ENCODE results near the gene FBXL13. TPM values are rescaled to one million over a fixed set of nuclear protein-coding genes. Genes with fewer than 3 reads are reported as not detected.

FBXL13 gene
- polyA plus RNA-seq, 1 of the 3 experiments (the other 2 are of a cell fraction): 1.1 TPM

- WGBS (ENCODE audit: low lambda C conversion rate): 95% methylated on average over 2 of the region's 2 CpGs
Measured at GRCh38 chr7:103117465-103117864, 42.9 kb upstream of the FBXL13 start.

GRCh38 chr7:103116991-103117390 lies 42.4 kb upstream of the FBXL13 start:
- Histone ChIP-seq H3F3A (replicated peaks; ENCODE audit: insufficient read depth) (peaks cover 21% of the 10 kb centered on the region), H3K9me2 (no peaks in the 10 kb centered on the region), H3K4me3 (ENCODE audit: low read depth in 2 of 2, low read length in 1 of 2) (no peak overlapping the region), H3K4me1 (ENCODE audit: control insufficient read depth in 1 of 2, insufficient read depth in 2 of 2, low read depth in 1 of 2, low read length in 1 of 2) (no peaks in the 10 kb centered on the region), H3K9ac (no peak overlapping the region), H3K27me3 (ENCODE audit: insufficient read depth) (no peaks in the 10 kb centered on the region), H4K20me1 (ENCODE audit: insufficient read depth) (no peaks in the 10 kb centered on the region), H3K79me2 (ENCODE audit: insufficient read depth) (no peaks in the 10 kb centered on the region), H3K9me3 (no peaks in the 10 kb centered on the region), H3K27ac (ENCODE audit: low read depth in 2 of 2, low read length in 1 of 2) (no peak overlapping the region), H2AFZ (ENCODE audit: low read depth) (no peak overlapping the region), H3K36me3 (replicated peaks in 1 of 2; ENCODE audit: control insufficient read depth in 1 of 2, insufficient read depth in 2 of 2, low read length in 1 of 2) (peaks cover 25 to 31% of the 10 kb centered on the region in 2 experiments), H3K4me2 (no peak overlapping the region)
- DNase-seq: no peak
- CTCF ChIA-PET: interaction anchor here (1.1 kb wide), 1 partner anchor 506 kb away, joined by 3 read pairs; no protein-coding TSS in a partner anchor
- POLR2A ChIA-PET: no interaction called here
- TF ChIP-seq GATA2 (CRISPR knock-in tag; IDR thresholded peaks at IDR 0.05): no peak
- TF ChIP-seq FOXM1 (IDR thresholded peaks at IDR 0.05; ENCODE audit: low read depth): no peak
- TF ChIP-seq YY1 (IDR thresholded peaks at IDR 0.05; ENCODE audit: low read depth): no peak
- no peak for TF ChIP-seq TCF12 (IDR thresholded peaks at IDR 0.05)
- no peak for TF ChIP-seq RCOR1 (IDR thresholded peaks at IDR 0.05; ENCODE audit: low read length)
- TF ChIP-seq, protein P1, sequence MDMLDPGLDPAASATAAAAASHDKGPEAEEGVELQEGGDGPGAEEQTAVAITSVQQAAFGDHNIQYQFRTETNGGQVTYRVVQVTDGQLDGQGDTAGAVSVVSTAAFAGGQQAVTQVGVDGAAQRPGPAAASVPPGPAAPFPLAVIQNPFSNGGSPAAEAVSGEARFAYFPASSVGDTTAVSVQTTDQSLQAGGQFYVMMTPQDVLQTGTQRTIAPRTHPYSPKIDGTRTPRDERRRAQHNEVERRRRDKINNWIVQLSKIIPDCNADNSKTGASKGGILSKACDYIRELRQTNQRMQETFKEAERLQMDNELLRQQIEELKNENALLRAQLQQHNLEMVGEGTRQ (IDR thresholded peaks at IDR 0.05; ENCODE audit: borderline replicate concordance, low read depth, low read length): no peak
- no peak for TF ChIP-seq CTCF (IDR thresholded peaks at IDR 0.05)
- no peak for TF ChIP-seq SIN3A (IDR thresholded peaks at IDR 0.05; ENCODE audit: borderline replicate concordance, low read depth, low read length)
- TF ChIP-seq FOSL2 (IDR thresholded peaks at IDR 0.05; ENCODE audit: borderline replicate concordance, low read depth): no peak
- TF ChIP-seq EP300 (IDR thresholded peaks at IDR 0.05; ENCODE audit: borderline replicate concordance in 1 of 2, low read depth in 1 of 2, low read length in 1 of 2): no peak
- TF ChIP-seq MXI1 (IDR thresholded peaks at IDR 0.05; ENCODE audit: low read depth, low read length): no peak

More at GRCh38 chr7:103117465-103117864, 42.9 kb upstream of the FBXL13 start:
- Histone ChIP-seq H3K4me3 (ENCODE audit: low read depth in 2 of 2, low read length in 1 of 2) (no peak overlapping the region), H3K4me2 (no peak overlapping the region), H2AFZ (ENCODE audit: low read depth) (no peak overlapping the region), H4K20me1 (ENCODE audit: insufficient read depth) (no peaks in the 10 kb centered on the region), H3K36me3 (replicated peaks in 1 of 2; ENCODE audit: control insufficient read depth in 1 of 2, insufficient read depth in 2 of 2, low read length in 1 of 2) (peaks cover 29 to 31% of the 10 kb centered on the region in 2 experiments), H3K79me2 (ENCODE audit: insufficient read depth) (no peaks in the 10 kb centered on the region), H3F3A (replicated peaks; ENCODE audit: insufficient read depth) (peaks cover 21% of the 10 kb centered on the region), H3K9ac (no peak overlapping the region), H3K9me2 (no peaks in the 10 kb centered on the region), H3K9me3 (no peaks in the 10 kb centered on the region), H3K27me3 (ENCODE audit: insufficient read depth) (no peaks in the 10 kb centered on the region), H3K4me1 (ENCODE audit: control insufficient read depth in 1 of 2, insufficient read depth in 2 of 2, low read depth in 1 of 2, low read length in 1 of 2) (no peaks in the 10 kb centered on the region), H3K27ac (ENCODE audit: low read depth in 2 of 2, low read length in 1 of 2) (no peak overlapping the region)
- ChIA-PET POLR2A (no interaction called here), CTCF (no interaction called here)
- DNase-seq: no peak
- TF ChIP-seq YY1 (IDR thresholded peaks at IDR 0.05; ENCODE audit: low read depth) (no peak), RXRA (IDR thresholded peaks at IDR 0.05; ENCODE audit: borderline replicate concordance, low read depth) (no peak), TCF12 (IDR thresholded peaks at IDR 0.05) (no peak), TAF1 (IDR thresholded peaks at IDR 0.05; ENCODE audit: borderline replicate concordance, low read depth, low read length) (no peak), TEAD4 (IDR thresholded peaks at IDR 0.05; ENCODE audit: borderline replicate concordance, insufficient read depth) (no peak), NRF1 (IDR thresholded peaks at IDR 0.05; ENCODE audit: low read depth, low read length) (no peak), MXI1 (IDR thresholded peaks at IDR 0.05; ENCODE audit: low read depth, low read length) (no peak), POLR2AphosphoS5 (IDR thresholded peaks at IDR 0.05; ENCODE audit: low read depth, low read length) (no peak), USF1 (IDR thresholded peaks at IDR 0.05; ENCODE audit: borderline replicate concordance, low read depth) (no peak), ELF1 (IDR thresholded peaks at IDR 0.05) (no peak), FOXM1 (IDR thresholded peaks at IDR 0.05; ENCODE audit: low read depth) (no peak), JUND (IDR thresholded peaks at IDR 0.05) (no peak), MAX (IDR thresholded peaks at IDR 0.05; ENCODE audit: low read depth) (no peak), RCOR1 (IDR thresholded peaks at IDR 0.05; ENCODE audit: low read length) (no peak), SMC3 (IDR thresholded peaks at IDR 0.05; ENCODE audit: low read depth, low read length) (no peak)
- TF ChIP-seq, protein P2, sequence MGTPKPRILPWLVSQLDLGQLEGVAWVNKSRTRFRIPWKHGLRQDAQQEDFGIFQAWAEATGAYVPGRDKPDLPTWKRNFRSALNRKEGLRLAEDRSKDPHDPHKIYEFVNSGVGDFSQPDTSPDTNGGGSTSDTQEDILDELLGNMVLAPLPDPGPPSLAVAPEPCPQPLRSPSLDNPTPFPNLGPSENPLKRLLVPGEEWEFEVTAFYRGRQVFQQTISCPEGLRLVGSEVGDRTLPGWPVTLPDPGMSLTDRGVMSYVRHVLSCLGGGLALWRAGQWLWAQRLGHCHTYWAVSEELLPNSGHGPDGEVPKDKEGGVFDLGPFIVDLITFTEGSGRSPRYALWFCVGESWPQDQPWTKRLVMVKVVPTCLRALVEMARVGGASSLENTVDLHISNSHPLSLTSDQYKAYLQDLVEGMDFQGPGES (IDR thresholded peaks at IDR 0.05; ENCODE audit: low read depth, low read length): no peak
